ENCODE data around the gene FCRL6.

The FCRL6 gene

GRCh38 chr1:159831412-159832141 is 29.4 kb downstream of the FCRL6 start:
- Histone ChIP-seq H3K9ac (ENCODE audit: low read depth in 1 of 2, low read length in 2 of 2) (no peak overlapping the region), H3K27ac (ENCODE audit: low read depth, low read length) (no peak overlapping the region), H3K4me3 (ENCODE audit: low read depth in 1 of 2, low read length in 2 of 2) (no peak overlapping the region), H3K36me3 (ENCODE audit: control insufficient read depth in 1 of 2, insufficient read depth in 2 of 2, low read length in 2 of 2) (no peaks in the 10 kb centered on the region), H3K4me1 (ENCODE audit: control insufficient read depth in 1 of 2, insufficient read depth in 2 of 2, low read length in 2 of 2) (peaks cover 0 to 7% of the 10 kb centered on the region in 2 donors), H3K27me3 (ENCODE audit: control insufficient read depth in 1 of 2, insufficient read depth in 2 of 2, low read length in 2 of 2) (no peaks in the 10 kb centered on the region), H3K9me3 (ENCODE audit: control insufficient read depth in 1 of 2, low read length in 2 of 2) (no peaks in the 10 kb centered on the region)

DNA sequence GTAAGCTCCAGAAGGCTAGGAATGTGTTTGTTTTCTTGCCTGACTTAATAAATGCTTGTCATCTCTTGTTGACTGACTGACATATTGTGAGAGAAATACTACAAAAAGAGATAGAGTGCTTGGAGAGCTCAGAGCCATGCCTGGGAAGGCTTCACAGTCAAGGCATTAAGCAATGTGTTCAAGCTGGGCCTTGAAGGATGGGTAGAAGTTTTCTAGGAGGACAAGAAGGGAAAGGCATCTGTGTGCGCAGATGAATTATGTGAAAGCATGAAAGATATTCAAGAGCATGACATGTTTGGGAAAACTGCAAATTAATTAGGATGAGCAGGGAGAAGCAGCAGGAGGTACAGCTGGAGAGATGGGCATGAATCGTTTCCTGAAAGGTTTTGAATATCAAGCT is 30.1 kb downstream of the FCRL6 start:
- Histone ChIP-seq H3K4me1 (ENCODE audit: control insufficient read depth in 1 of 2, insufficient read depth in 2 of 2, low read length in 2 of 2) (peaks cover 0 to 7% of the 10 kb centered on the region in 2 donors), H3K4me3 (ENCODE audit: low read depth in 1 of 2, low read length in 2 of 2) (no peak overlapping the region), H3K27me3 (ENCODE audit: control insufficient read depth in 1 of 2, insufficient read depth in 2 of 2, low read length in 2 of 2) (no peaks in the 10 kb centered on the region), H3K27ac (ENCODE audit: low read depth, low read length) (no peak overlapping the region), H3K9me3 (ENCODE audit: control insufficient read depth in 1 of 2, low read length in 2 of 2) (no peaks in the 10 kb centered on the region), H3K36me3 (ENCODE audit: control insufficient read depth in 1 of 2, insufficient read depth in 2 of 2, low read length in 2 of 2) (no peaks in the 10 kb centered on the region), H3K9ac (ENCODE audit: low read depth in 1 of 2, low read length in 2 of 2) (no peak overlapping the region)

DNA sequence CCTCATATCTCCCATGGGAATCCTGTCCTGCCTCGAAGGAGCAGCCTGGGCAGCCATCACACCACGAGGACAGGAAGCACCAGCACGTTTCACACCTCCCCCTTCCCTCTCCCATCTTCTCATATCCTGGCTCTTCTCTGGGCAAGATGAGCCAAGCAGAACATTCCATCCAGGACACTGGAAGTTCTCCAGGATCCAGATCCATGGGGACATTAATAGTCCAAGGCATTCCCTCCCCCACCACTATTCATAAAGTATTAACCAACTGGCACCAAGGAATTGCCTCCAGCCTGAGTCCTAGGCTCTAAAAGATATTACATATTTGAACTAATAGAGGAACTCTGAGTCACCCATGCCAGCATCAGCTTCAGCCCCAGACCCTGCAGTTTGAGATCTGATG is 33.2 kb downstream of the FCRL6 start:
- H3K27me3 ChIP-seq (ENCODE audit: control insufficient read depth in 1 of 2, insufficient read depth in 2 of 2, low read length in 2 of 2): no peaks in the 10 kb centered on the region
- peaks cover 0 to 7% of the 10 kb centered on the region in 2 donors for H3K4me1 ChIP-seq (ENCODE audit: control insufficient read depth in 1 of 2, insufficient read depth in 2 of 2, low read length in 2 of 2)
- H3K9ac ChIP-seq (ENCODE audit: low read depth in 1 of 2, low read length in 2 of 2): no peak overlapping the region
- no peak overlapping the region for H3K4me3 ChIP-seq (ENCODE audit: low read depth in 1 of 2, low read length in 2 of 2)
- no peaks in the 10 kb centered on the region for H3K9me3 ChIP-seq (ENCODE audit: control insufficient read depth in 1 of 2, low read length in 2 of 2)
- H3K27ac ChIP-seq (ENCODE audit: low read depth, low read length): no peak overlapping the region
- no peaks in the 10 kb centered on the region for H3K36me3 ChIP-seq (ENCODE audit: control insufficient read depth in 1 of 2, insufficient read depth in 2 of 2, low read length in 2 of 2)

- no peak overlapping the region for H3K4me3 ChIP-seq (ENCODE audit: low read depth in 1 of 2, low read length in 2 of 2)
- H3K4me1 ChIP-seq (ENCODE audit: control insufficient read depth in 1 of 2, insufficient read depth in 2 of 2, low read length in 2 of 2): peaks cover 0 to 7% of the 10 kb centered on the region in 2 donors
- no peak overlapping the region for H3K9ac ChIP-seq (ENCODE audit: low read depth in 1 of 2, low read length in 2 of 2)
- no peak overlapping the region for H3K27ac ChIP-seq (ENCODE audit: low read depth, low read length)
- H3K36me3 ChIP-seq (ENCODE audit: control insufficient read depth in 1 of 2, insufficient read depth in 2 of 2, low read length in 2 of 2): no peaks in the 10 kb centered on the region
- H3K27me3 ChIP-seq (ENCODE audit: control insufficient read depth in 1 of 2, insufficient read depth in 2 of 2, low read length in 2 of 2): no peaks in the 10 kb centered on the region
- H3K9me3 ChIP-seq (ENCODE audit: control insufficient read depth in 1 of 2, low read length in 2 of 2): no peaks in the 10 kb centered on the region
These were observed 33.8 kb downstream of the FCRL6 start for GRCh38 chr1:159835862-159836525.

GRCh38 chr1:159838715-159839114 is 36.6 kb downstream of the FCRL6 start:
- Histone ChIP-seq H3K36me3 (ENCODE audit: control insufficient read depth in 1 of 2, insufficient read depth in 2 of 2, low read length in 2 of 2) (no peaks in the 10 kb centered on the region), H3K27me3 (ENCODE audit: control insufficient read depth in 1 of 2, insufficient read depth in 2 of 2, low read length in 2 of 2) (no peaks in the 10 kb centered on the region), H3K4me3 (ENCODE audit: low read depth in 1 of 2, low read length in 2 of 2) (no peak overlapping the region), H3K9me3 (ENCODE audit: control insufficient read depth in 1 of 2, low read length in 2 of 2) (no peaks in the 10 kb centered on the region), H3K9ac (ENCODE audit: low read depth in 1 of 2, low read length in 2 of 2) (no peak overlapping the region), H3K27ac (ENCODE audit: low read depth, low read length) (no peak overlapping the region), H3K4me1 (ENCODE audit: control insufficient read depth in 1 of 2, insufficient read depth in 2 of 2, low read length in 2 of 2) (no peaks in the 10 kb centered on the region)

DNA sequence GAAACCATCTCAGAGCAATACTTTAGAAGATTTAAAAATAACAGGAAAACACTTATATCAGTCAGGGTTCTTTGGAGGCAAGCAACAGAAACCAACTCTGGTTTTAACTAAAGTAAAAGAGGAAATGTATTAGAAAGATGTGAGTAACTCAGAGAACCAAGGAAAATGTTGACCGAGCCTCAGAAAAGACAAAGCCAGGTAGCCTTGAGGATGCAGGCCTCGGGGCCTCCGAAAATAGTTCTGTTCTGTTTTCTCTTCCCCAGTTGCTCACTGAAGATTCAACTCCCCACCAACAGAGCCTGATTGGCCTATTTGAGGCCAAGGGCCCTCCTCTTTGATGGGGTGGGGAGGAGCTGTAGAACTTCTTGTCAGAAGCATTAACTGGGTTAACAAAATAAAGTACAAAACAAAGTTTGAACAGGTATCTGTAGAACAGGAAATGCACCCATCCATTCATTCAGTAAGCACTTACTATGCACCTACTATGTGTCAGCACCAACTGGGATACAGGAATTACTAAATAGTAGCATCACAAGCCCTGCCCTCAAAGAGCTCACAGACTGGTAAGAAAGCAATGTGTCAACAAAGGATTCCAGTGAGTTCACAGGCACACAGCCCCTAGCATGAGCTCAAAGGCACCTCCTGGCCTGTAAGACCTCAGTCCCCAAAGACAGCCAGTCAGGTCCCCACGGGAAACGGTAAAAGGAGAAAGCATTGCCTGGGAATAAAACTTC is 37.1 kb downstream of the FCRL6 start:
- H3K9me3 ChIP-seq (ENCODE audit: control insufficient read depth in 1 of 2, low read length in 2 of 2): no peaks in the 10 kb centered on the region
- H3K4me1 ChIP-seq (ENCODE audit: control insufficient read depth in 1 of 2, insufficient read depth in 2 of 2, low read length in 2 of 2): no peaks in the 10 kb centered on the region
- H3K36me3 ChIP-seq (ENCODE audit: control insufficient read depth in 1 of 2, insufficient read depth in 2 of 2, low read length in 2 of 2): no peaks in the 10 kb centered on the region
- H3K9ac ChIP-seq (ENCODE audit: low read depth in 1 of 2, low read length in 2 of 2): no peak overlapping the region
- H3K4me3 ChIP-seq (ENCODE audit: low read depth in 1 of 2, low read length in 2 of 2): no peak overlapping the region
- no peaks in the 10 kb centered on the region for H3K27me3 ChIP-seq (ENCODE audit: control insufficient read depth in 1 of 2, insufficient read depth in 2 of 2, low read length in 2 of 2)
- no peak overlapping the region for H3K27ac ChIP-seq (ENCODE audit: low read depth, low read length)

DNA sequence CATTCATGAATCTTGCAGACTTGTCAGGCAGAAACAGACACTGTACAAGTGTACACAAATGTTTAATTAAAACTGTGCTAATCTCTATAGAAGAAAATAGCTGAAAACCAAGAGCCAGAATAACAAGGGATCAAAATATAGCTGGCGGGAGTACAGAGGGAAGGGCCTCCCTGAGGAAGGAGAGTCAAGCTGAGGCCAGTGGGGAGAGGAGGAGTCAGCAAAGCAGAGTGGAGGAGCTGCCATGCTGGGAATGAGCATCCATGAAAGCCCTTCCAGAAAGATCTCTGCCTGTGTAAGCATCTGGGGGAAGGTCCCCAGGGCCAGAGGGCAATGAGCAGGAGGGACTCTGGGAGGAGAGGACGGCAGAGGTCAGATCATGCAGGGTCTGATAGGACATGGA is 39.6 kb downstream of the FCRL6 start:
- Histone ChIP-seq H3K9me3 (ENCODE audit: control insufficient read depth in 1 of 2, low read length in 2 of 2) (no peaks in the 10 kb centered on the region), H3K27me3 (ENCODE audit: control insufficient read depth in 1 of 2, insufficient read depth in 2 of 2, low read length in 2 of 2) (no peaks in the 10 kb centered on the region), H3K4me1 (ENCODE audit: control insufficient read depth in 1 of 2, insufficient read depth in 2 of 2, low read length in 2 of 2) (peaks cover 8% of the 10 kb centered on the region in 2 donors), H3K4me3 (ENCODE audit: low read depth in 1 of 2, low read length in 2 of 2) (no peak overlapping the region), H3K9ac (ENCODE audit: low read depth in 1 of 2, low read length in 2 of 2) (no peak overlapping the region), H3K36me3 (ENCODE audit: control insufficient read depth in 1 of 2, insufficient read depth in 2 of 2, low read length in 2 of 2) (no peaks in the 10 kb centered on the region), H3K27ac (ENCODE audit: low read depth, low read length) (no peak overlapping the region)

- Histone ChIP-seq H3K27ac (ENCODE audit: low read depth, low read length) (no peak overlapping the region), H3K9me3 (ENCODE audit: control insufficient read depth in 1 of 2, low read length in 2 of 2) (no peaks in the 10 kb centered on the region), H3K4me1 (ENCODE audit: control insufficient read depth in 1 of 2, insufficient read depth in 2 of 2, low read length in 2 of 2) (peaks cover 8% of the 10 kb centered on the region in 2 donors), H3K27me3 (ENCODE audit: control insufficient read depth in 1 of 2, insufficient read depth in 2 of 2, low read length in 2 of 2) (no peaks in the 10 kb centered on the region), H3K36me3 (ENCODE audit: control insufficient read depth in 1 of 2, insufficient read depth in 2 of 2, low read length in 2 of 2) (no peaks in the 10 kb centered on the region), H3K4me3 (ENCODE audit: low read depth in 1 of 2, low read length in 2 of 2) (no peak overlapping the region), H3K9ac (ENCODE audit: low read depth in 1 of 2, low read length in 2 of 2) (no peak overlapping the region)
These were observed 41.3 kb downstream of the FCRL6 start for GRCh38 chr1:159843459-159843858.

- no peak overlapping the region for H3K27ac ChIP-seq (ENCODE audit: low read depth, low read length)
- no peaks in the 10 kb centered on the region for H3K9me3 ChIP-seq (ENCODE audit: control insufficient read depth in 1 of 2, low read length in 2 of 2)
- H3K9ac ChIP-seq (ENCODE audit: low read depth in 1 of 2, low read length in 2 of 2): no peak overlapping the region
- H3K4me1 ChIP-seq (ENCODE audit: control insufficient read depth in 1 of 2, insufficient read depth in 2 of 2, low read length in 2 of 2): peaks cover 8% of the 10 kb centered on the region in 2 donors
- no peak overlapping the region for H3K4me3 ChIP-seq (ENCODE audit: low read depth in 1 of 2, low read length in 2 of 2)
- no peaks in the 10 kb centered on the region for H3K36me3 ChIP-seq (ENCODE audit: control insufficient read depth in 1 of 2, insufficient read depth in 2 of 2, low read length in 2 of 2)
- no peaks in the 10 kb centered on the region for H3K27me3 ChIP-seq (ENCODE audit: control insufficient read depth in 1 of 2, insufficient read depth in 2 of 2, low read length in 2 of 2)
These were observed 43.8 kb downstream of the FCRL6 start for GRCh38 chr1:159845751-159846629.

Measured in duodenal mucosa (tissue), 2 donors.